Neural progenitor cell (in vitro differentiated cells): ENCODE data around the gene CFAP45.

ENCODE experiments used
- CTCF ChIP-seq: fragments of 200-600 bp; sonication (generic); IDR thresholded peaks from 2 replicates; pipeline ENCODE4 v1.5.1; 2017; ENCODE audit warnings: antibody characterized with exemption, mild to moderate bottlenecking
- EZH2 ChIP-seq: fragments of 200-600 bp; sonication (generic); IDR thresholded peaks from 2 replicates; pipeline ENCODE4 v1.6.1; 2017; ENCODE audit warnings: antibody characterized with exemption, mild to moderate bottlenecking, moderate library complexity
- EZH2phosphoT487 ChIP-seq: fragments of 200-600 bp; sonication (generic); IDR thresholded peaks from 2 replicates; pipeline ENCODE4 v1.6.1; 2017; ENCODE audit warnings: antibody characterized with exemption

GRCh38 chr1:159848326-159848725 is 51.6 kb downstream of the CFAP45 start:
- TF ChIP-seq CTCF (no peak), EZH2 (no peak), EZH2phosphoT487 (no peak)
